Activated T-cell treated with anti-CD3 and anti-CD28 coated beads for 4 hours (primary cell): Measurements from ENCODE around the gene TERB1.

ENCODE experiments used
- DNase-seq: peaks from one replicate; pipeline ENCODE4 v3.0.0-alpha.2; 2020

The TERB1 gene

DNA sequence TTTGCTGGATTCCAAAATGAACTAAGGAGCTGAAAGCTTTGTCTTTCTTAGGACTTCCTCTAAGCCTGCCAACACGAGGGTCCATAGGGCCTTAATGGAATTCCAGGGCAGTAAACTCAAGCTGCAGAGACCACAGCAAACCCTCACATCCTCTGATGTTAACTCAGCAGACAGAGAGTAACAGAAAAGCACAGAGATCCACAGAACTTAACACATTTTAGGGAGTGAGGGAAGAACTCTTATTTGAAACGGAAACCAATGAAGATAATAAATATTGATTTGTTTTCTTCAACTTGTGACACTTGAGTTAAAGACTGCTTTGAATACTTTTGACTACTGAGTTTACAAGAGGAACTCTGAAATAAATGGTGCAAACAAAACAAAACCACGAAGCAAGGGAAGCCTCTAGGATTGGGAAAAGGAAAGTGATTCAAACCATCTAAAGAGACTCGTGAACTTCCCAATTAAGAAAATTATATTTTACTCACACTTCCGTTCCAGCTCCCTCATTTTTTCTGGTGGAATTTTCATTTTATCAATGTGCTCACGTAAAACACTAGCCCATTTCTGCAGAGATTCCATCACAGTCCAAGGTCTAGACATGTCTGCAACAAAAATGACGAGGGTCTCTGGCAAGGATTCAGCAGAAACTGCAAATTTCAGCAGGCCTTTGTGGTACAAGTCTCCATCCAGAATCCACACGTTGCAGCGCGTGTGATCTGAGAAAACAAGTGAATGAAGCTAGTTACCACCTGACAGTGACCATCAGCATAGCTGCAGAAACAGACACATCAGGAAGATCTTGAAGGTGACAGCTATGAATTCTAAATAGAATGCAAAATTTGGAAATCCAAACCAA, 59.2 kb downstream of the TERB1 start:
- DNase-seq = no peak

GRCh38 chr16:66741169-66741900, 60.0 kb downstream of the TERB1 start:
- no peak for DNase-seq

DNA sequence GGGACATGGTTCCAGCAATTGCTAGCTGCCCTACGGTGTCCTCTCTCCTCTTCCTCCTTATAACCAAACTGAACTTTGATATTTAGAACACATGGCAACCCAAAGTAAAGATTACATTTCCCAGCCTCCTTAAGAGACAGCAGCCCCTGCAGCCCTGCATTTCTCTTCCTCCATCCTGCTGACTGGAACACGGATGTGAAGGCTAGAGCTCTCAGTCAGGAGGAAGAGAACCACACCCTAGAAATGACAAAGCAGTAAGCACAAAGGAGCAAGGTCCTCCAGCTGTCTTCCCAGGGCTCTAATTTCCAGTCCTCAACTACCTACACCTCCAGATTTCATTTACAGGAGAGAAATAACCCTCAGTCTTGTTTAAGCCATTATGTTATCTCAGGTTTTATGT, 60.9 kb downstream of the TERB1 start:
- no peak for DNase-seq

GRCh38 chr16:66740010-66740409, 61.4 kb downstream of the TERB1 start:
- DNase-seq = peak; percentile 14

GRCh38 chr16:66735891-66736290, 65.5 kb downstream of the TERB1 start:
- no peak for DNase-seq

DNA sequence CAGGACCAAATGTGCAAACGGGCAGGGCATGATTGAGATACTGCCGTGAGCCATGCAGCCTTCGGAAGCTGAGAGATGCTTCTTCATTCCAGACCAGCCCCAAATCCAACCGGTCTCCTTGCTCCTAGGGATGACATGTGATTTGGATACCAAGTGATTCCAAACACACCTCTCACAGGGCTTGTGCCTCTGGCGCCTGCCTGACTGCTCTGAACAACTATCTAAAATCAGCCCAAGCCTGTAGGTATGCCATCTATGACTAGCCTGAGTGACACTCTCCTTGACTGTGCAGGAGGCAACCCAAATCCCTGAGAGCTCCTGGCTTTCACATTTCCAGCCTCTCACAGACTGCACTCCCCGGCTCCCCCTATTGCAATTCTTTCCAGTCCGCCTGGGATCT, 70.3 kb downstream of the TERB1 start:
- no peak for DNase-seq

DNA sequence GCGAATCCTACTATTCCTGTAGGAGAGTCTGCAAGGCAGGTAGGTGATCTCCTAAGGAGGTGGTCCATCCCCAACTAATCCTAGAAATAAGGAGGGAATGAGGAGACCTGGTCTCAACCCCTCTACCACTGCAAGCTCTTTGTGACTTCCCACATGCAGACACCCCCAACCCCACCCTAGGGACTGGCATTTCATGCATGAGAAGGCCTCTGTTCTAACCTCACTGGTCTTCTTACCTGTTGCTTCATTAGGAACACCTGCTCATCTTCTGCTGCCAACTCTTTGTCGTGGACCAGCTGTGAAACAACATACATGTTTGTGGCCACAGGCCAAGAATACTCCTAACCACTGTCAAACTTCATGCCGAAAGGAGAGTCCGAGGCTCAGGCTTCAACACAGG, 72.6 kb downstream of the TERB1 start:
- no peak for DNase-seq

DNA sequence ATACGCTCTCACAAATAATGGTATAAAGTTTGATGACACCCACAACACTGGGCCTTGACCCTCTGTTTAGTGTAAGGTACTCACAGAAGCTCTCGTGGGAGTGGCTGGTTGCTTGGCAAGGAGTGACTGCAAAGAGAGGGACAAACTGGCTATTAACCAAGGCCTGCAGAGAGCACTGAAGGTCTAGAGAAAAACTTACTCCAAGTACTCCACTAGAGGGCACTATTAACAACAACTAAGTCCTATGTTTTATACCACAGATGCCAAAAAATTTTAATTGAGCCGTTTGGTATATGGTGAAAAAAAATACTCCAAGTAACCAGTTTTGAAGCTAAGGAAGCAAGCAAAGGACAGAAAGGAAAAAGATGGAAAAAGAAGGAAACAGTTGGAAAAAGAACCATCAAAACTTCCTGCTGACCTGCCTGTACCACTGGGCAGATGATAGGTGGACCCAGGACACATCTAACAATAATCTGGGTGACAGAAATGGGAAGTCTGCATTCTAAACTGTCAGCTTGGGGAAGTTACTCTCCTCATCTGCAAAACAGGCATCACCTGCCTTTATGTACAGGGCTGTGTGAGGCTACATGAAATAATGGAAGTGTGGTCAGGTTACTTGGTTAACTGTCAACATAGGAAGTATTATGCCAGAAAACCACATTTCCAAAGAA, 73.1 kb downstream of the TERB1 start:
- DNase-seq = no peak

- DNase-seq = no peak
Observed at GRCh38 chr16:66720766-66721165, 80.6 kb downstream of the TERB1 start.

DNA sequence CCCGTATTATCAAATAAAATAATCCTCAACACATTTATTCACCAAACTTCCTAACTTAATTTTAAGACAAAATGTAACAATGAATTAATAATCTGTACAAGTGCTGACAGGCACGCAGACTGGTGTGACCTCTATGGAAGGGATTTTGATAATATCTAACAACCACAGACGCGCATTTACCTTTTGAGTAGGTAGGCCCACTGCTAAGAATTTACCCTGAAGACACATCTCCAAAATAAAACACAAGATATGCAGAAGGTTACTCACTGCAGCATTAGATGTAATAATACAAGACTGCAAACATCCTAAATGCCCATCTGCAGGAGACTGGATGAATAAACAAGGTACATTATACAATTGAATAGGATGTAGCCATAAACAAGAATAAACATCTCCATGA, 82.1 kb downstream of the TERB1 start:
- no peak for DNase-seq

DNA sequence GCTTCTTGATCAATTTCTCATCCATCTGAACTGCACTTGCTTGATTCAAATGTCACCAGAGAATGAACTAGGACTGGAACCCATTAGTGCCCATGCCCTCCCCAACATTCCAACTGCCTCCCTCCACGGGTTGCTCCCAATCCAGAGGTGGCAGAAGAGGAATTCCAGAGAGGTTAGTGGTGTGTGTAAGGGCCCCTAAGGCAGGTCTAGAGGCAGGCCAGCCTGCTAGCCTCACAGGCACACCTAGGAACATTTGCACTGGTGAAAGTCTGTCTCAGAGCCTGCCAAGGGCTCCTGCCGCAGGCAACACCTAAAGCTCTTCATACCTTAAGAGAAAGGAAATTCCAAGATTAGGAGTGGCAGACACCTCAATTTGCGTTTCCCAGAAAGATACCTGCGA, 83.6 kb downstream of the TERB1 start:
- no peak for DNase-seq

DNA sequence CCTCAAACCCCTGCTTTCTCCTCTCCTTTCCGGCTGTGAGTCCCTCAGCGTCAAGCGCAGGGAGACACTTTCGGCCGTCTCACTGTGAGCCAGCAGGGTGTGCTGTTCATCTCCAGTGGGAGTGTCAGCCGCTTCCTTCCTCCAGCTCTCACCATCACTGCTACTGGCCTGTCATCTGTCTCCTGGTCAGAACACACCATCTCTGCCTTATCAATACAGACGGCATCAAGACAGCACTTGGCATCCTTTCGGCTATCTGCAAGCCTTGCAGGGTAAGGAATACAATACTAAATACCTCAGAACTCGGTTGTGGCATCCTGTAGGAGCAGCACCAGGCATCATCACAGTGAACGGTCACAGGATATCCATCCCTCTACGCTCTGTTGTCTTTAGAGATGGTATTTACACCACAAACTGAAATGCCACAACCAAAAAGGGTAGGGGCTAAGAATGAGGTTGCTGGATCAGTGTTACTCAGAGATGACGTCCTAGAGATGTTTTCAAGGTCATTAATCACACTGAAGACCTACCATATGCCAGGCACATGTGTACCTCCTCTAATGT, 84.2 kb downstream of the TERB1 start:
- no peak for DNase-seq

DNA sequence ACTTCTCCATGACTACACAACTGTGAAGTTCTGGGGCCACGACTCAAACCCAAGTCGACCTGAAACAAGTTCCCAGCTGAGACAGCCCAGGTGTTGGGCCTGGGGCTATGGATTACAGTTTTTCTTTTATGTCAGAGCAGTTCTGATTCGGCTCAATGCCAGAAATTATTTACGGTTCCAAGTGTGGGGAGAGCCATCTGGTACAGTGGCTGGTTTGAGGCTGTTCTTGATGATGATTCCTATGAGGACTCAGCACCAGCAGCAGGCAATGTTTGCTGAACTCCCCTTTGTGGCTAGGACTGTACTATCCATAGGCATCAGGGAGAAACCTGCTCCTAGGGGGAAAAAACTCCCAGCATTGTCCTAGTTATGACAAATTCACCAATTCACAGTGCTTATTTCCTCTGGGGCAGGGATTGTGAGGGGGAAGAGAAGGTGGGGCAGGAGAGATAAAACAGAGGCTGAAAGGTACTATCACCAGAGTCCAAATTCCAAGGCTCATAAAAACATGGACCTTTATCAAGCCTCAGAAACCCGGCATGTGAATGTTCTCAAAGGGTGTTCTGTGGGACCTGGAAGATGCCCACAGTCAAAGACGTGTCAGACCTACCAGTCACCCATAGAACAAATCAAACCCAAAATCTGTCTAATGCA, 86.6 kb downstream of the TERB1 start:
- no peak for DNase-seq

- no peak for DNase-seq
Observed at GRCh38 chr16:66714062-66714461, 87.3 kb downstream of the TERB1 start.

GRCh38 chr16:66713076-66713475, 88.3 kb downstream of the TERB1 start:
- DNase-seq = no peak

DNA sequence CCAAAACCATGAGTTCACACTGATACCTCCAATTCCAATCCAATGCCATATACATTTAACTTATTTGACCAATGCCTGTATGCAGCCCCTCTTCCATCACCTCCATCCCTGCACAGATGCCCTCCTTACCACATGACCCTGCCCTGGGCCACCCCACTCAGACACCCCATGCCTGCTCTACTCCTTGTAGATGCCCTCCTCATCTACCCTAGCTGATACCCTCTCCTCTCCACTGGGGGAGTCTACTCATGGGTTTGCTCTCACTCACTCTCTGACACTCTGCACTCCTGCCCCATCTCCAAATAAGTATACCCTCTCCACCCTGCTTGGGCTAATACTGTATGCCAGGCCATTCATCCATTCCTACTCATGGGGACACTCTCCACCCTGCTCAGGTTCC, 88.9 kb downstream of the TERB1 start:
- DNase-seq = no peak

GRCh38 chr16:66711581-66711980, 89.8 kb downstream of the TERB1 start:
- DNase-seq = no peak

DNA sequence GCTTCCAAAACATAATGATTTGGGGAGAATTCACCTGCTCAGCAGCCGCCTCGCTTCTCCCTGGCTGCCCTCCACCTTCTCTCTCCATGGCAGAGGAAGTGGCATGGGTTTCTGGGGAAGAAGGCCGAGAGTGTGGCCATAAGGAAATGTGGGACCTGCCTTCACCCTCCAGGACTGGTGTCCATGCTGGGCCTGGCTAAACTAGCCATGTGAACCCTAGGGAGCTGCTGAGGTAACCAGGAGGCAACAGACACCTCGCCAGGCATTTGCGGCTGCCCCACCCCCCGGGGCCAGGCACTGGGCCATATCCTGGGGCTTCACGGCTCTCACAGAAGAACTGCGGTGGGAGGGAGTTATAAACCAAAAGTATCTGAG, 94.9 kb downstream of the TERB1 start:
- no peak for DNase-seq

GRCh38 chr16:66705790-66706505, 95.4 kb downstream of the TERB1 start:
- DNase-seq = no peak
